GM13977 (cell line): ENCODE data around the gene RSPH4A.

Source experiments
- DNase-seq: peaks from one replicate; pipeline ENCODE4 v3.0.0; 2012; ENCODE audit warnings: low spot score
- in situ Hi-C: fragments of 300-500 bp; cut with MboI; formaldehyde crosslinking; loops from one replicate; pipeline ENCODE4 v1.12.0; 2022; ENCODE audit warnings: low sequenced_read_pairs, low pct_unique_long_range_greater_than_20kb, mixed read lengths, inconsistent platforms; ENCODE audit not compliant: unreplicated experiment
- TF ChIP-seq, protein P1 (sequence below): IDR thresholded peaks from 2 replicates; pipeline ENCODE4 v1.5.1; 2012; ENCODE audit warnings: mild to moderate bottlenecking, control low read depth; ENCODE audit not compliant: insufficient read depth; ENCODE audit errors: extremely low read depth, missing control alignments

The RSPH4A gene

DNA sequence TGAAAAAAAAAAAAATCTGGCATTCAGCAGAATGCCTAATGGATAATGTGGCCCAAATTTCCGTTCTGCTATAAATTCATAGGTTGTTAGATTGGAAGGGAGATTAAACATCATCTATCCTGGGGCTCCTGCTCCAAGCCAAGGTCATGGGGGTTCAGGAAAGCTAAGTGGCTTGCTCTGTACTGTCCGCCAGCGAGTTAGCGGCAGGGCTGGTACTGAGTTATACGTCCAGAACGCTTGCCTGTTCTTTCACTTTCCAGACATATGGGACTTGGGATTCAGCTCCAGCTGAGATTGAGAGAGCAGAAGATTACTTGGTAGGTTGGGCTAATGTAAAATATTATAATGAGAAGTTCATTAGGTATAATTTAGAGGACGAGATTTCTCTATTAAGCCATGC, 44.1 kb upstream of the RSPH4A start:
- DNase-seq = peak; percentile 38
- in situ Hi-C loops = no loop called here
- TF ChIP-seq, protein P1, sequence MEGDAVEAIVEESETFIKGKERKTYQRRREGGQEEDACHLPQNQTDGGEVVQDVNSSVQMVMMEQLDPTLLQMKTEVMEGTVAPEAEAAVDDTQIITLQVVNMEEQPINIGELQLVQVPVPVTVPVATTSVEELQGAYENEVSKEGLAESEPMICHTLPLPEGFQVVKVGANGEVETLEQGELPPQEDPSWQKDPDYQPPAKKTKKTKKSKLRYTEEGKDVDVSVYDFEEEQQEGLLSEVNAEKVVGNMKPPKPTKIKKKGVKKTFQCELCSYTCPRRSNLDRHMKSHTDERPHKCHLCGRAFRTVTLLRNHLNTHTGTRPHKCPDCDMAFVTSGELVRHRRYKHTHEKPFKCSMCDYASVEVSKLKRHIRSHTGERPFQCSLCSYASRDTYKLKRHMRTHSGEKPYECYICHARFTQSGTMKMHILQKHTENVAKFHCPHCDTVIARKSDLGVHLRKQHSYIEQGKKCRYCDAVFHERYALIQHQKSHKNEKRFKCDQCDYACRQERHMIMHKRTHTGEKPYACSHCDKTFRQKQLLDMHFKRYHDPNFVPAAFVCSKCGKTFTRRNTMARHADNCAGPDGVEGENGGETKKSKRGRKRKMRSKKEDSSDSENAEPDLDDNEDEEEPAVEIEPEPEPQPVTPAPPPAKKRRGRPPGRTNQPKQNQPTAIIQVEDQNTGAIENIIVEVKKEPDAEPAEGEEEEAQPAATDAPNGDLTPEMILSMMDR = no peak

DNA sequence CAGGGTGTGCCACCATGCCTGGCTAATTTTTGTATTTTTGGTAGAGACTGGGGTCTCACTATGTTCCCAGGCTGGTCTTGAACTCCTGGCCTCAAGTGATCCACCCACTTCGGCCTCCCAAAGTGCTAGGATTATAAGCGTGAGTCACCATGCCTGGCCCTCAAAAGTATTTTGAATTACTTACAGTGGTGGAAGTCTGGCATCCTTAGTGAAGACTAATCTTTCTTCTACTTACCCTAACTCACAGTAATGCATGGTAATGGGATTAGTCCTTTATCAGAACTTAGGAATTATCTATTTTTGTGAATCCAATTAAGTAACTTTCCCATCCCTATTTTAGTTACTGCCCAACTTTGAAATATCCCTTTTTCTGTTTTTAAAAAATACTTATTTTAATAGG, 41.1 kb upstream of the RSPH4A start:
- no peak for DNase-seq
- TF ChIP-seq, protein P1 = no peak
- in situ Hi-C loops = no loop called here

DNA sequence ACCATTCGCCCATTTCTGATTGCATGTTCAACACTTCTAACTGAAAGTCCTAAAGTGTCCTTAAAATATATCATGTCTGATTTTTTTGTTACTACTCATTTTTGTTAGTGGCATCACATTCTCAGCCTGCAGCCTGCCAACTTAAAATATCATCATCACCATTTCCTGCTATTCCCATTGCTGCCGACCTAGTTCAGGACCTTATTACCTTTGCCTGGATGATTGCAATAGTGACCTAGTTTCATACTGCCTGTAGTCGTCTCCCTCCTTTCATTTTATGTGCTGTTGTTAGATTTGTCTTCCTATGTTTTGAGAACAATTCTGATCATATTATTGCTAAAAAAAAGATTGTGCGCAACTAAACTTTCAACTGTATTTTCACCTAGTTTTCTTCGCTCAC, 38.8 kb upstream of the RSPH4A start:
- in situ Hi-C loops = no loop called here
- TF ChIP-seq, protein P1 = no peak
- no peak for DNase-seq

- TF ChIP-seq, protein P1 = no peak
- in situ Hi-C loops = no loop called here
- no peak for DNase-seq
Measured at GRCh38 chr6:116578335-116578734, 37.9 kb upstream of the RSPH4A start.

- in situ Hi-C loops = no loop called here
- no peak for DNase-seq
- TF ChIP-seq, protein P1 = no peak
Measured at GRCh38 chr6:116579143-116579542, 37.1 kb upstream of the RSPH4A start.

GRCh38 chr6:116580198-116580597, 36.1 kb upstream of the RSPH4A start:
- in situ Hi-C loops = no loop called here
- DNase-seq = no peak
- TF ChIP-seq, protein P1 = no peak

- TF ChIP-seq, protein P1 = no peak
- in situ Hi-C loops = no loop called here
- DNase-seq = no peak
Measured at GRCh38 chr6:116586276-116586675, 30.0 kb upstream of the RSPH4A start.
